ENCODE results near the gene TIMP2. TPM values are rescaled to one million over a fixed set of nuclear protein-coding genes. Genes with fewer than 3 reads are reported as not detected.

TIMP2 gene
- total RNA-seq, 2 experiments from 2014 or later: 6.2 to 7.0 TPM

GRCh38 chr17:78865682-78866390, 59.4 kb downstream of the TIMP2 start:
- Mint-ChIP-seq H3K4me3 (no peak overlapping the region), H3K36me3 (ENCODE audit: low read depth) (no peaks in the 10 kb centered on the region), H3K9me3 (no peaks in the 10 kb centered on the region), H3K27ac (no peak overlapping the region), H3K27me3 (no peaks in the 10 kb centered on the region), H3K4me1 (ENCODE audit: low read depth) (no peaks in the 10 kb centered on the region)
- H3K27me3 ChIP-seq (ENCODE audit: control insufficient read depth in 1 of 2, insufficient read depth in 2 of 2, low read length in 2 of 2): no peaks in the 10 kb centered on the region
- intact Hi-C loops (cut with DNase I, micrococcal nuclease): loop anchor here (1.0 to 5.0 kb wide), 3 partner anchors 56 to 105 kb away; partner anchors contain the start of gene TIMP2 (in 1 of the 2)
- H3K27ac ChIP-seq (ENCODE audit: low read depth in 1 of 2, low read length in 2 of 2): no peak overlapping the region
- no peak overlapping the region for H3K4me3 ChIP-seq (ENCODE audit: low read length)
- peaks cover 8% of the 10 kb centered on the region for H3K4me1 ChIP-seq (ENCODE audit: insufficient read depth, low read length)
- H3K36me3 ChIP-seq (ENCODE audit: insufficient read depth, low read length): no peaks in the 10 kb centered on the region
- ChIA-PET POLR2A (interaction anchor here (0.6 to 1.2 kb wide), 2 partner anchors 9 to 106 kb away, joined by 4 to 5 read pairs; no protein-coding TSS in a partner anchor), CTCF (interaction anchor here (0.6 to 1.2 kb wide), 5 partner anchors 9 to 105 kb away, joined by 3 to 13 read pairs (median 4); no protein-coding TSS in a partner anchor)
- peak; percentile 74 for ATAC-seq (ENCODE audit: poor library complexity)
- H3K9me3 ChIP-seq (ENCODE audit: control insufficient read depth in 1 of 2, insufficient read depth in 1 of 2, low read length in 2 of 2): no peaks in the 10 kb centered on the region
- peak; percentile 35 to 77 (median 54) for DNase-seq
- TF ChIP-seq, protein P1, sequence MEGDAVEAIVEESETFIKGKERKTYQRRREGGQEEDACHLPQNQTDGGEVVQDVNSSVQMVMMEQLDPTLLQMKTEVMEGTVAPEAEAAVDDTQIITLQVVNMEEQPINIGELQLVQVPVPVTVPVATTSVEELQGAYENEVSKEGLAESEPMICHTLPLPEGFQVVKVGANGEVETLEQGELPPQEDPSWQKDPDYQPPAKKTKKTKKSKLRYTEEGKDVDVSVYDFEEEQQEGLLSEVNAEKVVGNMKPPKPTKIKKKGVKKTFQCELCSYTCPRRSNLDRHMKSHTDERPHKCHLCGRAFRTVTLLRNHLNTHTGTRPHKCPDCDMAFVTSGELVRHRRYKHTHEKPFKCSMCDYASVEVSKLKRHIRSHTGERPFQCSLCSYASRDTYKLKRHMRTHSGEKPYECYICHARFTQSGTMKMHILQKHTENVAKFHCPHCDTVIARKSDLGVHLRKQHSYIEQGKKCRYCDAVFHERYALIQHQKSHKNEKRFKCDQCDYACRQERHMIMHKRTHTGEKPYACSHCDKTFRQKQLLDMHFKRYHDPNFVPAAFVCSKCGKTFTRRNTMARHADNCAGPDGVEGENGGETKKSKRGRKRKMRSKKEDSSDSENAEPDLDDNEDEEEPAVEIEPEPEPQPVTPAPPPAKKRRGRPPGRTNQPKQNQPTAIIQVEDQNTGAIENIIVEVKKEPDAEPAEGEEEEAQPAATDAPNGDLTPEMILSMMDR (IDR thresholded peaks at IDR 0.05): peak; percentile 94

- Histone ChIP-seq H3K36me3 (ENCODE audit: insufficient read depth, low read length) (no peaks in the 10 kb centered on the region), H3K4me1 (ENCODE audit: insufficient read depth, low read length) (peaks cover 8% of the 10 kb centered on the region), H3K27ac (ENCODE audit: low read depth in 1 of 2, low read length in 2 of 2) (no peak overlapping the region), H3K27me3 (ENCODE audit: control insufficient read depth in 1 of 2, insufficient read depth in 2 of 2, low read length in 2 of 2) (no peaks in the 10 kb centered on the region), H3K4me3 (ENCODE audit: low read length) (no peak overlapping the region), H3K9me3 (ENCODE audit: control insufficient read depth in 1 of 2, insufficient read depth in 1 of 2, low read length in 2 of 2) (no peaks in the 10 kb centered on the region)
- DNase-seq: no peak
- no peaks in the 10 kb centered on the region for H3K4me1 Mint-ChIP-seq (ENCODE audit: low read depth)
- H3K9me3 Mint-ChIP-seq: no peaks in the 10 kb centered on the region
- no peak overlapping the region for H3K4me3 Mint-ChIP-seq
- TF ChIP-seq, protein P1 (IDR thresholded peaks at IDR 0.05): no peak
- no peaks in the 10 kb centered on the region for H3K36me3 Mint-ChIP-seq (ENCODE audit: low read depth)
- no peak for ATAC-seq (ENCODE audit: poor library complexity)
- intact Hi-C loops (cut with DNase I, micrococcal nuclease): loop anchor here in 1 of 2 experiments (2.0 kb wide), 1 partner anchor 61 kb away; the partner anchor contains the start of gene TIMP2
- POLR2A ChIA-PET: no interaction called here
- H3K27ac Mint-ChIP-seq: no peak overlapping the region
- H3K27me3 Mint-ChIP-seq: no peaks in the 10 kb centered on the region
- CTCF ChIA-PET: no interaction called here
These were observed 61.1 kb downstream of the TIMP2 start for GRCh38 chr17:78864117-78864516.

- H3K27me3 ChIP-seq (ENCODE audit: control insufficient read depth in 1 of 2, insufficient read depth in 2 of 2, low read length in 2 of 2): no peaks in the 10 kb centered on the region
- DNase-seq (peak in 2 of 14 experiments; percentile 61 to 70), ATAC-seq (ENCODE audit: poor library complexity) (no peak)
- H3K4me1 Mint-ChIP-seq (ENCODE audit: low read depth): no peaks in the 10 kb centered on the region
- CTCF ChIA-PET: no interaction called here
- H3K27ac Mint-ChIP-seq: no peak overlapping the region
- TF ChIP-seq, protein P1 (IDR thresholded peaks at IDR 0.05): no peak
- H3K4me3 Mint-ChIP-seq: no peak overlapping the region
- no peak overlapping the region for H3K4me3 ChIP-seq (ENCODE audit: low read length)
- H3K4me1 ChIP-seq (ENCODE audit: insufficient read depth, low read length): peaks cover 8% of the 10 kb centered on the region
- no peaks in the 10 kb centered on the region for H3K9me3 ChIP-seq (ENCODE audit: control insufficient read depth in 1 of 2, insufficient read depth in 1 of 2, low read length in 2 of 2)
- H3K27me3 Mint-ChIP-seq: no peaks in the 10 kb centered on the region
- intact Hi-C loops (cut with DNase I, micrococcal nuclease): no loop called here
- no peaks in the 10 kb centered on the region for H3K36me3 ChIP-seq (ENCODE audit: insufficient read depth, low read length)
- H3K9me3 Mint-ChIP-seq: no peaks in the 10 kb centered on the region
- no peak overlapping the region for H3K27ac ChIP-seq (ENCODE audit: low read depth in 1 of 2, low read length in 2 of 2)
- no peaks in the 10 kb centered on the region for H3K36me3 Mint-ChIP-seq (ENCODE audit: low read depth)
- POLR2A ChIA-PET: no interaction called here
These were observed 62.8 kb downstream of the TIMP2 start for GRCh38 chr17:78862073-78863023.
